Neural cell (in vitro differentiated cells): ENCODE measurements around the gene DDTL. TPM values are rescaled to one million over a fixed set of nuclear protein-coding genes. Genes with fewer than 3 reads are reported as not detected.
"Not testable (repeated sequence)": the region's sequence is repeated elsewhere in the genome, so short reads cannot be mapped to it uniquely, and the experiment has no call there.

Experiments
- H2AFZ ChIP-seq: fragments of 200-600, 300-800 bp; sonication (generic), shearing (Covaris generic); 2 replicates; pipeline ENCODE4 v1.6.0; 2014; ENCODE audit warnings: low read depth, mild to moderate bottlenecking, antibody characterized with exemption, low read length, moderate library complexity
- H3F3A ChIP-seq: fragments of 200-600 bp; shearing (Covaris generic); 2 replicates; pipeline ENCODE4 v1.6.1; 2016; ENCODE audit warnings: mild to moderate bottlenecking, moderate library complexity, mixed read lengths, antibody characterized with exemption, low read length; ENCODE audit not compliant: insufficient read depth, poor library complexity, severe bottlenecking
- H3K27ac ChIP-seq: fragments of 200-600, 300-800 bp; sonication (generic), shearing (Covaris generic); 2 replicates; pipeline ENCODE4 v1.5.1; 2014; ENCODE audit warnings: mild to moderate bottlenecking, low read length, moderate library complexity
- H3K27me3 ChIP-seq: fragments of 300-800, 200-600 bp; sonication (generic), shearing (Covaris generic); 2 replicates; pipeline ENCODE4 v1.6.0; 2014; ENCODE audit warnings: mild to moderate bottlenecking, low read depth, low read length, moderate library complexity; ENCODE audit not compliant: insufficient read depth
- H3K36me3 ChIP-seq: fragments of 300-800, 200-600 bp; sonication (generic), shearing (Covaris generic); 2 replicates; pipeline ENCODE4 v1.5.1; 2014; ENCODE audit warnings: mild to moderate bottlenecking, antibody characterized with exemption, low read length, moderate library complexity; ENCODE audit not compliant: insufficient read depth
- H3K4me2 ChIP-seq: fragments of 300-800, 200-600 bp; sonication (generic), shearing (Covaris generic); 2 replicates; pipeline ENCODE4 v1.6.0; 2014; ENCODE audit warnings: mild to moderate bottlenecking, low read length
- H3K4me3 ChIP-seq: fragments of 300-800, 200-600 bp; sonication (generic), shearing (Covaris generic); 2 replicates; pipeline ENCODE4 v1.5.1; 2014; ENCODE audit warnings: mild to moderate bottlenecking, low read length, moderate library complexity
- H3K79me2 ChIP-seq: fragments of 200-600 bp; shearing (Covaris generic); replicated peaks from 2 replicates; pipeline ENCODE4 v1.6.0; 2014; ENCODE audit warnings: mild to moderate bottlenecking, low read length, moderate library complexity; ENCODE audit not compliant: insufficient read depth
- H3K9ac ChIP-seq: fragments of 300-800, 200-600 bp; sonication (generic), shearing (Covaris generic); 2 replicates; pipeline ENCODE4 v1.6.1; 2016; ENCODE audit warnings: mild to moderate bottlenecking, low read length, mixed read lengths
- H3K9me2 ChIP-seq: fragments of 200-600 bp; shearing (Covaris generic); 2 replicates; pipeline ENCODE4 v1.6.1; 2016; ENCODE audit warnings: mild to moderate bottlenecking, low read length, mixed read lengths; ENCODE audit not compliant: insufficient read depth
- H3K9me3 ChIP-seq: fragments of 200-600, 300-800 bp; sonication (generic), shearing (Covaris generic); 2 replicates; pipeline ENCODE4 v1.6.1; 2016; ENCODE audit warnings: mild to moderate bottlenecking, mixed run types, low read length, moderate library complexity, mixed read lengths
- H4K20me1 ChIP-seq: fragments of 200-600 bp; shearing (Covaris generic); 2 replicates; pipeline ENCODE4 v1.6.1; 2016; ENCODE audit warnings: mild to moderate bottlenecking, mixed run types; ENCODE audit not compliant: insufficient read depth
- EP300 ChIP-seq: fragments of 450-650 bp; conservative IDR thresholded peaks from 2 replicates; pipeline ENCODE4 v1.6.1; 2014; ENCODE audit warnings: antibody characterized with exemption, mild to moderate bottlenecking, moderate library complexity; ENCODE audit not compliant: poor library complexity, severe bottlenecking
- EZH2 ChIP-seq: fragments of 200-600, 300-800 bp; shearing (Covaris generic), sonication (generic); IDR thresholded peaks from 2 replicates; pipeline ENCODE4 v1.6.1; 2014; ENCODE audit warnings: antibody characterized with exemption, low read length, borderline replicate concordance, mild to moderate bottlenecking; ENCODE audit not compliant: insufficient read depth, poor library complexity, severe bottlenecking
- MXI1 ChIP-seq: fragments of 450-650 bp; conservative IDR thresholded peaks from 2 replicates; pipeline ENCODE4 v1.6.1; 2014; ENCODE audit warnings: antibody characterized with exemption, mild to moderate bottlenecking; ENCODE audit not compliant: poor library complexity, severe bottlenecking
- SMC3 ChIP-seq: fragments of 450-650 bp; conservative IDR thresholded peaks from 2 replicates; pipeline ENCODE4 v1.6.1; 2014; ENCODE audit warnings: antibody characterized with exemption, mild to moderate bottlenecking, moderate library complexity; ENCODE audit not compliant: poor library complexity
- polyA plus RNA-seq: library from polyadenylated mRNA; depleted of rRNA; stranded (reverse); fragments of >200 nt; gene quantifications from 2 replicates; pipeline ENCODE4 v1.2.3, GENCODE V29; 2014
- TF ChIP-seq, protein P1 (sequence below): IDR thresholded peaks from 2 replicates; pipeline ENCODE4 v1.6.1; 2012; ENCODE audit warnings: borderline replicate concordance

Gene DDTL
- polyA plus RNA-seq, 1 donor from 2014 or later = 0.31 TPM

GRCh38 chr22:23970201-23970641 lies 3.5 kb downstream of the DDTL start:
- Histone ChIP-seq H3K36me3 (no peaks in the 10 kb centered on the region), H3K27me3 (no peaks in the 10 kb centered on the region), H4K20me1 (no peaks in the 10 kb centered on the region), H3K9me3 (no peaks in the 10 kb centered on the region), H3K4me2 (no peak overlapping the region), H3K4me3 (no peak overlapping the region), H3K9ac (no peak overlapping the region), H3F3A (no peaks in the 10 kb centered on the region), H3K9me2 (no peaks in the 10 kb centered on the region), H3K79me2 (no peaks in the 10 kb centered on the region), H3K27ac (no peak overlapping the region), H2AFZ (no peak overlapping the region)
- TF ChIP-seq EZH2 = no peak

DNA sequence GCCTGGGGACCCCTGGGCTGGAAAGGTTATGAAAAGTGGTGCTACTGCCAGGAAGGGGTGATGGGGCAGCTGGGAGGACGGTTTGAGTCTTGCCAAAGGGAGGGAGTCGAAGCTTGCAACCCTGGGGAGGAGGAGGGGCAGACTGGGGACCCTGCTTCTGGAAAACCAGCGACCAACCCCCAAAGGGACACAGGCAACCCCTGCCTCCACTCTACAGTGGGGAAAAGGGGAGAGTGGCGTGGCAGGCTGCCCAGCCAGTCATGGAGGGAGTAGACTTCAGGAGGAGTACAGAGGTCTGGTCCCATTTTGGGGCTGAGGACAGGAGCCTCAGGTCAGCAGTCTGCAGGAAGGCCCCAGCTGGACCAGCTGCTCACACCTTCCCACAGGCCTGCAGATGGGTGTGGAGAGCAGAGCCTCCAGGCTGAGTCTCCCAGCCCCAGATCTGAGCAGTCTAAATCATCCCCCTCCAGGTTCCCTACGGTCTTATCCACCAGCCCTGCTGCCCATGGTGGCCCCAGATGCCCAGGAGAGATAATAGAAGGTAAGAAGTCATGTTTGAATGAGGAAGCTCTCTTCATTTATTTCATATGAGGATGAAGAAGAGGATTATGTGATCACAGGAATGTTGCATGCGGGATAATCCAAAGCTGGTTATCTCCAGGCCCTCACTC lies 4.3 kb downstream of the DDTL start:
- Histone ChIP-seq H3K4me3 (no peak overlapping the region), H3K9me2 (no peaks in the 10 kb centered on the region), H2AFZ (no peak overlapping the region), H4K20me1 (no peaks in the 10 kb centered on the region), H3K36me3 (no peaks in the 10 kb centered on the region), H3K9ac (no peak overlapping the region), H3K27ac (no peak overlapping the region), H3K4me2 (no peak overlapping the region), H3K27me3 (no peaks in the 10 kb centered on the region), H3K9me3 (no peaks in the 10 kb centered on the region), H3F3A (no peaks in the 10 kb centered on the region), H3K79me2 (no peaks in the 10 kb centered on the region)
- no peak for TF ChIP-seq SMC3
- TF ChIP-seq MXI1 = no peak
- no peak for TF ChIP-seq EP300
- TF ChIP-seq, protein P1, sequence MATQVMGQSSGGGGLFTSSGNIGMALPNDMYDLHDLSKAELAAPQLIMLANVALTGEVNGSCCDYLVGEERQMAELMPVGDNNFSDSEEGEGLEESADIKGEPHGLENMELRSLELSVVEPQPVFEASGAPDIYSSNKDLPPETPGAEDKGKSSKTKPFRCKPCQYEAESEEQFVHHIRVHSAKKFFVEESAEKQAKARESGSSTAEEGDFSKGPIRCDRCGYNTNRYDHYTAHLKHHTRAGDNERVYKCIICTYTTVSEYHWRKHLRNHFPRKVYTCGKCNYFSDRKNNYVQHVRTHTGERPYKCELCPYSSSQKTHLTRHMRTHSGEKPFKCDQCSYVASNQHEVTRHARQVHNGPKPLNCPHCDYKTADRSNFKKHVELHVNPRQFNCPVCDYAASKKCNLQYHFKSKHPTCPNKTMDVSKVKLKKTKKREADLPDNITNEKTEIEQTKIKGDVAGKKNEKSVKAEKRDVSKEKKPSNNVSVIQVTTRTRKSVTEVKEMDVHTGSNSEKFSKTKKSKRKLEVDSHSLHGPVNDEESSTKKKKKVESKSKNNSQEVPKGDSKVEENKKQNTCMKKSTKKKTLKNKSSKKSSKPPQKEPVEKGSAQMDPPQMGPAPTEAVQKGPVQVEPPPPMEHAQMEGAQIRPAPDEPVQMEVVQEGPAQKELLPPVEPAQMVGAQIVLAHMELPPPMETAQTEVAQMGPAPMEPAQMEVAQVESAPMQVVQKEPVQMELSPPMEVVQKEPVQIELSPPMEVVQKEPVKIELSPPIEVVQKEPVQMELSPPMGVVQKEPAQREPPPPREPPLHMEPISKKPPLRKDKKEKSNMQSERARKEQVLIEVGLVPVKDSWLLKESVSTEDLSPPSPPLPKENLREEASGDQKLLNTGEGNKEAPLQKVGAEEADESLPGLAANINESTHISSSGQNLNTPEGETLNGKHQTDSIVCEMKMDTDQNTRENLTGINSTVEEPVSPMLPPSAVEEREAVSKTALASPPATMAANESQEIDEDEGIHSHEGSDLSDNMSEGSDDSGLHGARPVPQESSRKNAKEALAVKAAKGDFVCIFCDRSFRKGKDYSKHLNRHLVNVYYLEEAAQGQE = no peak

DNA sequence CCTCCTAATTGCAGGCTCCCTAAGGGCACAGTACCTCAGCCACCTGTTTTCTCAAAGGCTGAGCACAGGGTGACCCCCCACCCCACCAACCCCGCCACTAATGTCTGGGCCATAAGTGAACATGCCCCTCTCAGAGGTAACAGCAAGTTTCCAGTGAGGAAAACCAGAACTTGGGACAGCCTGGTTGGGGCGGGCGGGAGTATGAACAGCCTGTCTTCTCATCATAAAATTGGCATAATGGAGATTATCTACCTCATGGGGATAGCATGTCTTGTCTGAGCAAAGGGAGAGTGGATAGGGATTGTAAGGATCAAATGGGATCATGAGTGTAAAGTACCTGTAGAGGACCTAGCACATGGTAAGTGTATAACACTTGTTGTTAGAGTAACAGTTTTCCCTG lies 5.2 kb downstream of the DDTL start:
- H3K27me3 ChIP-seq, H3K79me2 ChIP-seq, H4K20me1 ChIP-seq, H3K4me3 ChIP-seq, H3K4me2 ChIP-seq, H3F3A ChIP-seq, H3K27ac ChIP-seq, H3K9me3 ChIP-seq, H3K9me2 ChIP-seq, H3K9ac ChIP-seq, H3K36me3 ChIP-seq, H2AFZ ChIP-seq: not testable (repeated sequence)

DNA sequence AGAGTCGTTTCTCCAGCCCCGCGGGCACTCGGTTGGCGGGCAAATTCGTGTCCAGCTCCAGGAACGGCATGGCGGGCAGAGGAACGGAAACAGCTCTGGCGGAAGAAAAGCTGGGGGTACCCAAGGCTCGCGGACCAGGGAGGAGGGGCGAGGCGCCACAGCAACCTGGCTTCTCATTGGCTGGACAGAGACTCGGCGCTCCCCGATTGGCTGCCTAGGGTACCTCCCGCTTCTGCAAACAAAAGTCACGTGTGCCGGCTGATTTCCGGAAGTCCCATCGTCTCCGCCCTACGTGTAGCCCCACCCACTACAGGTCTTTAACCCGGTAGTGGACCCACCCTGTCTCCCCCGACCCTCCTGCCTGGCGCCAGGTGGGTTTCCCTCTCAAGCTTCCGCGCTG lies 7.7 kb downstream of the DDTL start, which contains the start of gene DDT:
Gene DDT (minus strand): TSS at position 97 of the 400 bp plus-strand sequence. CDS start 27 bp downstream, at position 70.
- H2AFZ ChIP-seq, H3K27me3 ChIP-seq, H3K27ac ChIP-seq, H3K9me2 ChIP-seq, H3K36me3 ChIP-seq, H3K4me3 ChIP-seq, H3K9me3 ChIP-seq, H3K9ac ChIP-seq, H3K79me2 ChIP-seq, H3K4me2 ChIP-seq, H4K20me1 ChIP-seq, H3F3A ChIP-seq: not testable (repeated sequence)

GRCh38 chr22:23974836-23975352 lies 8.2 kb downstream of the DDTL start:
- not testable (repeated sequence) for H2AFZ ChIP-seq, H3K9me2 ChIP-seq, H3K4me3 ChIP-seq, H3F3A ChIP-seq, H4K20me1 ChIP-seq, H3K27me3 ChIP-seq, H3K36me3 ChIP-seq, H3K9ac ChIP-seq, H3K9me3 ChIP-seq, H3K79me2 ChIP-seq, H3K27ac ChIP-seq, H3K4me2 ChIP-seq

DNA sequence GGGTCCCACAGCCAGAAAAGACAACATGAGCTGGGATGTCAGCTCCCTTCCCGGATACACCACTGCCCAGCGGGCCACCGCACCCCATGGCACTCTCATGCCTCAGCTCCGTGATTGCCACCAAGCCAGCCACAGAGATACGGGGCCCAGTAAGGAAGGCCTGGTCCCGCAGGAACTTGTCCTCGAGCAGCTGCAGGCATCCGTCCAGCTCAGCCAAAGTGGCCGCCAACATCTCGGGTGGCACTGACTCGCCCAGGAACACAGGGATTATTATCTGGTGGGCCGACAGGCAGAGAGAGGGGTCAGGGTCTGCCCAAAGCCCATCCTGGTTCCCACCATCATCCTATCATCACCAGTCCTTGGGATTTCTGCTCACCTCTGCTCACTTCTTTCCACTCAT lies 10.6 kb downstream of the DDTL start:
- not testable (repeated sequence) for H3K27ac ChIP-seq, H3K4me2 ChIP-seq, H3K79me2 ChIP-seq, H3K4me3 ChIP-seq, H2AFZ ChIP-seq, H4K20me1 ChIP-seq, H3K9ac ChIP-seq, H3K36me3 ChIP-seq, H3F3A ChIP-seq, H3K27me3 ChIP-seq, H3K9me3 ChIP-seq, H3K9me2 ChIP-seq
